GM12873 (cell line): ENCODE measurements around the gene FAM210B.

ENCODE experiments used
- CTCF ChIP-seq: IDR thresholded peaks from 2 replicates; pipeline ENCODE4 v1.5.1; 2012; ENCODE audit warnings: low read depth, mild to moderate bottlenecking, moderate library complexity, low read length, control low read depth; ENCODE audit not compliant: insufficient read depth; ENCODE audit errors: missing control alignments

Gene FAM210B

GRCh38 chr20:56362833-56363413 is 4.1 kb downstream of the FAM210B start:
- TF ChIP-seq CTCF, result no peak

DNA sequence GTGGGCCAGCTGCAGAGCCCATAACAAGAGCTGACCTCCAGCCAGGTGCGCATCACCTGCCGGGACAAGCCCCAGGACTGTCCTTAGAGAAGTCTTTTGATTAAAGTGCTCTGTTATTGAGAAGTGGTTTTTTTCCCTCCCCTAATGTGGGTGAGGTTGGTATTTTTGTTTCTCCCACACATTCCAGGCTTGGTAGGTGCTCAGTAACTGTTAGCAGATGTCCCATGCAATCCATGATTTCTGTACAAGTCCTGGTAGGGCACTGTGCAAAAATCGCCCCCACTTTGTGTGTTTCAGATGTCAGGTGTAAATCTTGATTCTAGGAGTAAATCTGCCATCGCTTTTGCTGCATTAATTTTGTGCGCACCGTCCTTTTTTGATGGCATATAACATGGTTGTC is 4.7 kb downstream of the FAM210B start:
- TF ChIP-seq CTCF, result no peak

DNA sequence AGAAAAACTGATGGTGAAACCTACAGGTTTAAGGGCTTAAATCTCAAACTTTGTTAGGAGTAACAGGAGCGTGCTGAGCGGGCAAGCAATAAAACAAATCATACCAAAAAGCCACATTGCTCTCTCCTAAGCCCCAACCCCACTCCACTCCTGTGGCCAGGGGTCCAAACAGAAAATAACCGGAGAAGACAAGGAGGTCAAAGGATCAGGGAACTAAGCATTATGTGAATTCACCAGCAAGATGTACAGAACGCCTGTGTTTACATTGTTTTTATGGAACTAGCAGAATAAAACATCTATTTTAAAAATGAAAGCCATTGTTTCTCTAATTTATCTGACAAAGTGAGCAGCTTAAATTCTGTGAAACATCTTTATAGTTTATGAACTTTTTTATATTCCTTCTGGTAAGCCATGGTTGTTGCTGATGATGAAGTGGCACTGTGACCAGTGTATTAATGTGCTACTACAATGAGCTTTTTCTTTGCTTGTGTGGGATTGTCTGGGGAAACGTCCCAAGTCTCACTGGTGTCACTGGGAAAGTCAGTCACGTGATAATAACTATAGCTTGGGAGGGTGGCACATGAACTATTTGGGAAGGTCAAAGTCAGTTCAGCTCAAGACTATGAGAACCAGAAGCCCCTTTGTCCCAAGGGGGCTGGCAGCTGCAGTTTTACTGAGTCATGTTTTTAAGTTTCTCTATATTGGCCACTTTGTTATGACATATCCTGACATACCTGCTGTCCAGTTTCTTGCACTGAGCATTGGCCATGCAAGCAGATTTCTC is 9.8 kb downstream of the FAM210B start:
- TF ChIP-seq CTCF, result no peak

- TF ChIP-seq CTCF, result no peak
These were observed 10.4 kb downstream of the FAM210B start for GRCh38 chr20:56369179-56369578.

GRCh38 chr20:56371977-56372376 is 13.2 kb downstream of the FAM210B start:
- no peak for TF ChIP-seq CTCF

- no peak for TF ChIP-seq CTCF
These were observed 14.1 kb downstream of the FAM210B start for GRCh38 chr20:56372850-56373249.

GRCh38 chr20:56373942-56374341 is 15.2 kb downstream of the FAM210B start:
- TF ChIP-seq CTCF, result no peak
